Hepatocyte (in vitro differentiated cells): ENCODE measurements around the gene TAB3.

ENCODE experiments used
- CTCF ChIP-seq: fragments of 200-600 bp; sonication (generic); IDR thresholded peaks from 2 replicates; pipeline ENCODE4 v1.5.1; 2016; ENCODE audit warnings: antibody characterized with exemption, mild to moderate bottlenecking; ENCODE audit not compliant: poor library complexity
- EZH2 ChIP-seq: fragments of 200-600 bp; sonication (generic); IDR thresholded peaks from 2 replicates; pipeline ENCODE4 v1.6.1; 2016; ENCODE audit warnings: antibody characterized with exemption, mild to moderate bottlenecking, borderline replicate concordance
- EZH2phosphoT487 ChIP-seq: fragments of 200-600 bp; sonication (generic); IDR thresholded peaks from one replicate; pipeline ENCODE4 v1.6.1; 2018; ENCODE audit warnings: antibody characterized with exemption, mild to moderate bottlenecking, low read depth, moderate library complexity; ENCODE audit not compliant: unreplicated experiment, severe bottlenecking

GRCh38 chrX:30777575-30777974 lies 111.5 kb downstream of the TAB3 start:
- TF ChIP-seq EZH2phosphoT487, result no peak
- no peak for TF ChIP-seq CTCF
- no peak for TF ChIP-seq EZH2
